HepG2 (cell line): ENCODE measurements around the gene PTCD1. TPM values are rescaled to one million over a fixed set of nuclear protein-coding genes. Genes with fewer than 3 reads are reported as not detected.
A peak's percentile ranks its signal among the peaks of the same experiment; 100 is the strongest.

Experiments used
- ARHGAP35 ChIP-seq: sonication (generic); formaldehyde crosslinking; IDR thresholded peaks from 2 replicates; pipeline ENCODE4 v1.9.0; 2022; ENCODE audit warnings: mild to moderate bottlenecking, inconsistent platforms, moderate library complexity, missing genetic modification reagents, borderline replicate concordance
- ARNTL ChIP-seq: sonication (generic); formaldehyde crosslinking; IDR thresholded peaks from 2 replicates; pipeline ENCODE4 v1.4.0; 2020; ENCODE audit warnings: mild to moderate bottlenecking, missing genetic modification reagents
- MAFF ChIP-seq: IDR thresholded peaks from 2 replicates; pipeline ENCODE4 v1.6.1; 2011; ENCODE audit warnings: low read depth, low read length, improper control_type of control experiment
- MED13 ChIP-seq: sonication (generic); formaldehyde crosslinking; IDR thresholded peaks from 2 replicates; pipeline ENCODE4 v1.5.0; 2020; ENCODE audit warnings: missing genetic modification reagents
- PCBP2 ChIP-seq: fragments of 200-400 bp; formaldehyde crosslinking; optimal IDR thresholded peaks from 2 replicates; pipeline ENCODE3; 2018; ENCODE audit warnings: low read length, low read depth; ENCODE audit not compliant: poor library complexity, severe bottlenecking
- POGZ ChIP-seq: sonication (generic); formaldehyde crosslinking; IDR thresholded peaks from 2 replicates; pipeline ENCODE4 v1.4.0; 2020; ENCODE audit warnings: mild to moderate bottlenecking, missing genetic modification reagents
- PRDM10 ChIP-seq: sonication (generic); formaldehyde crosslinking; IDR thresholded peaks from 2 replicates; pipeline ENCODE4 v1.4.0; 2020; ENCODE audit warnings: low read depth, missing genetic modification reagents
- SIN3A ChIP-seq: IDR thresholded peaks from 2 replicates; pipeline ENCODE4 v1.6.1; 2011; ENCODE audit warnings: low read depth, mild to moderate bottlenecking, control low read depth, low read length, borderline replicate concordance
- SKI ChIP-seq: fragments of 450-650 bp; IDR thresholded peaks from one replicate; pipeline ENCODE4 v1.6.1; 2018; ENCODE audit warnings: mild to moderate bottlenecking; ENCODE audit not compliant: partially characterized antibody
- THAP11 ChIP-seq: IDR thresholded peaks from 2 replicates; pipeline ENCODE4 v1.6.1; 2016; ENCODE audit warnings: missing biosample characterization, missing genetic modification reagents
- ZFY ChIP-seq: sonication (generic); formaldehyde crosslinking; IDR thresholded peaks from 2 replicates; pipeline ENCODE4 v1.4.0; 2020; ENCODE audit warnings: missing genetic modification reagents
- ZFYVE20 ChIP-seq: sonication (generic); formaldehyde crosslinking; IDR thresholded peaks from 2 replicates; pipeline ENCODE4 v1.8.0; 2023; ENCODE audit warnings: low read depth, mild to moderate bottlenecking, moderate library complexity, missing genetic modification reagents, borderline replicate concordance
- ZNF12 ChIP-seq: sonication (generic); formaldehyde crosslinking; IDR thresholded peaks from 2 replicates; pipeline ENCODE4 v1.5.0; 2020; ENCODE audit warnings: missing genetic modification reagents
- ZNF292 ChIP-seq: sonication (generic); formaldehyde crosslinking; IDR thresholded peaks from 2 replicates; pipeline ENCODE4 v1.8.1; 2022; ENCODE audit warnings: mild to moderate bottlenecking, low read depth, missing genetic modification reagents, borderline replicate concordance
- ZNF460 ChIP-seq: sonication (generic); formaldehyde crosslinking; IDR thresholded peaks from 2 replicates; pipeline ENCODE4 v1.5.1; 2020; ENCODE audit warnings: missing genetic modification reagents, mild to moderate bottlenecking, borderline replicate concordance
- ZNF556 ChIP-seq: sonication (generic); formaldehyde crosslinking; IDR thresholded peaks from 2 replicates; pipeline ENCODE4 v1.4.0; 2020; ENCODE audit warnings: mild to moderate bottlenecking, missing genetic modification reagents, borderline replicate concordance
- ZNF564 ChIP-seq: sonication (generic); formaldehyde crosslinking; IDR thresholded peaks from 2 replicates; pipeline ENCODE4 v1.8.1; 2023; ENCODE audit warnings: mild to moderate bottlenecking, missing genetic modification reagents
- ZNF574 ChIP-seq: sonication (generic); formaldehyde crosslinking; IDR thresholded peaks from 2 replicates; pipeline ENCODE4 v1.4.0; 2020; ENCODE audit warnings: missing genetic modification reagents
- ZNF615 ChIP-seq: sonication (generic); formaldehyde crosslinking; IDR thresholded peaks from 2 replicates; pipeline ENCODE4 v1.5.0; 2020; ENCODE audit warnings: mild to moderate bottlenecking, missing genetic modification reagents, borderline replicate concordance
- ZNF672 ChIP-seq: sonication (generic); formaldehyde crosslinking; IDR thresholded peaks from 2 replicates; pipeline ENCODE4 v1.8.1; 2022; ENCODE audit warnings: missing genetic modification reagents
- polyA plus RNA-seq, 8 experiments: library from polyadenylated mRNA; depleted of rRNA in 3 of 8; stranded (reverse) in 7 of 8; unstranded in 1 of 8; fragments of >200 nt; fragmentation: Illumina TruSeq in 4 of 8; extraction: Trizol in 4 of 8; gene quantifications; 2 replicates each; pipeline versions ENCODE4 v1.2.1 to v1.2.3, GENCODE V29; 2011 to 2016; ENCODE audit warnings: low read depth in 4 of 8, missing spikeins in 1 of 8, mixed read lengths in 1 of 8; ENCODE audit not compliant: insufficient read depth in 1 of 8
- total RNA-seq, 5 experiments: library from RNA; depleted of rRNA; stranded (reverse); fragments of >200 nt; fragmentation: Illumina TruSeq; extraction: Trizol; gene quantifications; 2 replicates each; pipeline ENCODE4 v1.2.3, GENCODE V29; 2016; ENCODE audit warnings: low read depth in 1 of 5
- TF ChIP-seq, protein P1 (sequence below): sonication (generic); formaldehyde crosslinking; IDR thresholded peaks from 2 replicates; pipeline ENCODE4 v1.5.1; 2020; ENCODE audit warnings: missing genetic modification reagents, mild to moderate bottlenecking, borderline replicate concordance

Gene PTCD1
- total and polyA plus RNA-seq, 2 of the 13 experiments (the other 11 are each of a cell fraction or from before 2014, with no cell fraction given): 3.0 to 8.4 TPM

DNA sequence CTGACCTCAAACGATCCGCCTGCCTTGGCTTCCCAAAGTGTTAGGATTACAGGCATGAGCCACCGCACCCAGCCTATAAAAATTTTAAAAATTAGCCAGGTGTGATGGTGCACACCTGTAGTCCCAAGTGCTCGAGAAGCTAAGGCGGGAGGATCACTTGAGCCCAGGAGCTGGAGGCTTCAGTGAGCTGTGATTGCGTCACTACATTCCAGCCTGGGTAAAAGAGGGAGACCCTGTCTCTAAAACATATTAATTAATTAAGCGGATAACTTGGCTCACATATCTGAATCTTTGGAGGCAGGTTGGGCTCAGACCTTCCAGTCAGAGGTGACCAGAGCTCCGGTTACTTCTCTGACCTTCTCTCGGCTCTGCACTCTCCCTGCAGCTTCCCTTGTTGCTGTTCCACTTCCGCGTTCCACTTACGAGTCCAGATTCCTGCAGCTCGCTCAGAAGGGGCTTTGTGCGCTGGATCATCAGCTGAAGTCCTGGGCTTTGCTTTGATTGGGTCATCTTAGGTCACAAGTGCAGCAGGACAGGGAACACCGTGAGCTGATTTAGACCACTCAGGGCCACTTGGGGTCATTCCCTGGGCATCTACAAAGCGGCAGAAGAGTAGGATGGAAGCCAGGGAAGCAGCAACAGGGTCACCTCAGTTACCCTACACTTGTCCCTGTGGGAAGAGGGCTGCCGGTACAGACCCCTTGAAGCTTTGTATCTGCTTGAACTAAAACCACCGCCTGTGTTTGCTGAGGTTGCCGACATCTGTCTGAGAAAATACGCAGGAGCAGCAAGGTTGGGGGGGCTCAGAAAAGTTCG lies 66.1 kb downstream of the PTCD1 start (continued):
- TF ChIP-seq SIN3A (peak; percentile 89), ZNF564 (no peak), ZNF672 (CRISPR knock-in tag) (no peak), ZNF615 (CRISPR knock-in tag) (no peak), ZNF460 (CRISPR knock-in tag) (0 out of 2 replicates have a peak, but pooled peaks have one; percentile 22), ZNF292 (peak; percentile 98; the same call in 1 of the 2 replicates), PRDM10 (CRISPR knock-in tag) (no peak), ARHGAP35 (CRISPR knock-in tag) (no peak; the same call in 1 of the 2 replicates), ZFYVE20 (CRISPR knock-in tag) (no peak), ZNF574 (peak; percentile 58), MAFF (0 out of 2 replicates have a peak, but pooled peaks have one; percentile 4), PCBP2 (no peak), ZNF12 (CRISPR knock-in tag) (peak; percentile 25; the same call in 1 of the 2 replicates), ARNTL (no peak), ZFY (CRISPR knock-in tag) (peak; percentile 21; the same call in 1 of the 2 replicates), MED13 (no peak), SKI (peak; percentile 11), POGZ (CRISPR knock-in tag) (no peak), THAP11 (CRISPR knock-in tag) (peak; percentile 48), ZNF556 (CRISPR knock-in tag) (0 out of 2 replicates have a peak, but pooled peaks have one; percentile 46)
- TF ChIP-seq, protein P1, sequence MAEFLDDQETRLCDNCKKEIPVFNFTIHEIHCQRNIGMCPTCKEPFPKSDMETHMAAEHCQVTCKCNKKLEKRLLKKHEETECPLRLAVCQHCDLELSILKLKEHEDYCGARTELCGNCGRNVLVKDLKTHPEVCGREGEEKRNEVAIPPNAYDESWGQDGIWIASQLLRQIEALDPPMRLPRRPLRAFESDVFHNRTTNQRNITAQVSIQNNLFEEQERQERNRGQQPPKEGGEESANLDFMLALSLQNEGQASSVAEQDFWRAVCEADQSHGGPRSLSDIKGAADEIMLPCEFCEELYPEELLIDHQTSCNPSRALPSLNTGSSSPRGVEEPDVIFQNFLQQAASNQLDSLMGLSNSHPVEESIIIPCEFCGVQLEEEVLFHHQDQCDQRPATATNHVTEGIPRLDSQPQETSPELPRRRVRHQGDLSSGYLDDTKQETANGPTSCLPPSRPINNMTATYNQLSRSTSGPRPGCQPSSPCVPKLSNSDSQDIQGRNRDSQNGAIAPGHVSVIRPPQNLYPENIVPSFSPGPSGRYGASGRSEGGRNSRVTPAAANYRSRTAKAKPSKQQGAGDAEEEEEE: no peak
